HG02973 (cell line): ENCODE results near the gene NR4A3.

Experiments
- ATAC-seq: cut with Tn5 transposase; IDR thresholded peaks from one replicate; pipeline ENCODE4 v1.9.1; 2021; ENCODE audit warnings: moderate library complexity; ENCODE audit not compliant: unreplicated experiment

The NR4A3 gene

DNA sequence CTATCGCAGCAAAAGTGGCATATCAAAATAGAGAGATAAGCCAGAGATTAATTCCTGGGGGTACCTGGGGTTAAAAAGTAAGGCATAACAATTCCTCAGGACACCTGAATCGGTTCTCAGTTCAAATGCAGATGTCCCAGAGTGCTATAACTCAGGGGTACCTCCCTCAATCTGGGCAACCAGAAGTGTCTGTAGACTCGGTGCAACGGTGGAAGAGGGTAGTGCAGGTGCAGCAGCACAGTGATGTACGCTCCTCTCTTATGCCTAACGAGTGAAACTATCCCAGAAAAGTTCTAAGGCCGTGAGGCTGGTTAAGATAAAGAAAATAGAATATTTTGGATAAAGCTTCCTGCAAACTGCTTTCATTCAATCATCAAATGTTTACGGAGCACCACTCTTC is 7.9 kb upstream of the NR4A3 start:
- no peak for ATAC-seq

DNA sequence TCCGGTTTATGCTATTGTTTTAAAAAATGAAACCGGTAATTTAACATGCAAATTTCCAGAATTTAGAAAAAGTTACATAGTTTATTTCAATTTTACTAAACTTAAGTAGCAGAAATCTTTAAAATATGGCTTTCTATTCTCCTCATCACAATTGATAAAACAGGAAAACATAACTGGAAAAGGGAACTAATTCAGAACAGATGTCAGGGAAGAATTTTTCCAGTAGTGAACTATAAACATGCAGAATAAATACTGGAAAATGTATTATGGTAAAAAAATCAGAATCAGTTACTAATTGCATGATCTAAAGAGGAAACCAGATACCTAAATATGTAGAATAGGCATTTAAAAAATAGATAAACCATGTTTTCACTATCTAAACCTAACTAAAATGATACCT is 7.3 kb upstream of the NR4A3 start:
- no peak for ATAC-seq

DNA sequence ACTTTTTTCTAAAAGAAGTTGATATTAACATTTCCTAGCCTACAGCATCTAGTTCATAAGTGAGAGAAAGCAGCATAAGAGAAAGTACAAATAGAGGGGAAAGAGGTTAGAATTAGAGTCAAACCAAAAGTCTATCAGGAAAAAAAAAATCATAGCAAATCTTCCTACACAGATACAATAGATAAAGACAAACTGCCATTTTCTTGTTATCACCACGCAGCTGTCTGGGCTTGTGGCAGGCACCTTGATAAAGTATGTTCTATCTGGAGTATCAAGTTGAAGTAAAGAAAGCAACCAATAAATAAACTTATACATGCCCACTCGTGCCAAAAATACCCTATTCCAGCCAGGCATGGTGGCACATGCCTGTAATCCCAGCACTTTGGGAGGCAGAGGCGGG is 5.3 kb upstream of the NR4A3 start:
- ATAC-seq = no peak

DNA sequence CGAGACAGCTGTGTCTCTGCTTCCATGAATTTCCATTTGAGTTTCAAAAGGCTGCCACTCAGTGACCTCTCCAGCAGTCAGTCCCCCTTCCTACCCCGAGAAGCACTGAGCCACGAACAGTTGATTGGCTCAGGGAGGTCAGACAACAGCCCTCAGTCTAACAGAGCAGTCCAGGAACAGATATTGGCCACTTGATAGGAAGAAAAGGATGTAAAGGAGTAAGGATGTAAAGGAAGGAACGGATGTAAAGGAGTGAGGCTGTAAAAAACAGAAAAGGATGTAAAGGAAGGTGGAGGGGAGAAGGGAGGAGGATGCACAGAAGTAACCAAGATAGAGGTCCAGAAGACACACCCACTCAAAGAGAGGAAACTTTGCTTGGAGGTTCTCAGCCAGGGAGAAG is 3.2 kb upstream of the NR4A3 start:
- no peak for ATAC-seq

DNA sequence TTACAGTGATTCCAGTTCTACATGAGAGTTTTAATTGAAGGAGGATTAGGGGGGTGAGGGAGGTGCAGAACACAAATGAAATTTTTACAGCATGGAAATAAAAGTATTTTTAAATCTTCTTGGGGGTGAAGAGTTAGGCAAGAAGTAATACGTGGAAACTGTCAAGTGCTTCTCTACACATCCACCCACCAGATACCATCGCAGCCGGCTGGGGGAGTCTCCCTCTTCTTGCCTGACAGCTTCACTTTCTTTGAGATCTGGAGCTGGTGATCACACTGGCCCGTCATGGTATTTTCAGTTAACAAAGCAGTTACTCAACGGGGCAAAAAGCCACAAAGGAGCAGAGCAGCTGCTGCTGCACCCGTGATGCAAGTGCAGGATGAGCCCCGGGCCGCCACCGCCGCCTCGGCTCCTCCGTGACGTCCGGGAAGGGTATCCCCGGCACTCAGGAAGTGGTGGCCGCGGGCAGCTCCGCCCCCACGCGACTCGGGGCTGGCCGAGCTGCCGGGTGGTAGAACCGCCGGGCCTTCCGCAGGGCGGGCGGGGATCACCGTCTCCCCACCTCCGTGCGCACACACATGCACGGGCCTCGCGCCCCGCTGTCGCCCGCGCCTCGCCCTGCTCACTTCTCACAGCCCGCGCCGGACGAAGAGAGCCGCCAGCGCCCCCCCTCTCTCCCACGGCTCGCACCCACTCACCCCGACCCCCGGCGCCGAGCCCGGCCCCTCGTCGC is 2.4 kb upstream of the NR4A3 start:
- peak; percentile 39 for ATAC-seq

DNA sequence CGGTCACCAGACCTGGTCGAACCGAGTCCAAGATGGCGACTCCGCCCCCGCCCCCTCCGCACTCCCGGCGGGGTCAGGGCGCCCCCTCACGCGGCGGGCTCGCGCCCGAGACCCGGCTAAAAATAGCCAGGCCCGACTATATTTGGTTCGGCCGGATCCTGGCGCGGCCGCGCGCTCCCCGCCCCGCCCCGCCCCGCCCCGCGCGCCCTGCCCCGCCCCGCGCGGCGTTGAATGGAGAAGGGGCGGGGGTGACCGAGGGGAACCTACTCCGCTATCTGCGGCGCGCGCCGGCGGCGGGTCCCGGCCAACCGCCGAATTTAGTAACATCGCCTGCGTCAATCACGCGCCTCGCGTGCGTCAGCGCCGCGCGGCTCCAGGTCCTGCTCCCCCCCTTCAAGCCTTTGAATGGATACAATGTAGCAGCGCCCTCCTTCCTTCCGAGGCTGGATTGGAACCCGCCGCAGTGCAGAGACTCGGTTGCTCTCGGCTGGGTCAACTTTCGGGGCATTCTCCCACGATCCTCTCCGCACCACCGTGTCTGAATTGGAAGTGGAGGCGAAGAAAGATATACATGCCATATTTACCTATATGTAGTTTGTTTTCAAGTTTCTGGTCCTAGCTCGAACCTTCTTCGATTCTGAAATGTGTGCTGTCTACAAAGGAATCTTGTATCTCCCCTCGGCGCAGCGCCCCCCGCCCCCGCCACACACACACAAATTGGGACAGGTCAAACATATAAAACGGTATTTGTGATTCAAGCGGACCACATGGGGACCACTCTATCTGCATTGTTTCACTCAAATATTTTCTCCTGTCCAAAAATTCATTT is 1.6 kb upstream of the NR4A3 start:
- peak; percentile 38 for ATAC-seq

DNA sequence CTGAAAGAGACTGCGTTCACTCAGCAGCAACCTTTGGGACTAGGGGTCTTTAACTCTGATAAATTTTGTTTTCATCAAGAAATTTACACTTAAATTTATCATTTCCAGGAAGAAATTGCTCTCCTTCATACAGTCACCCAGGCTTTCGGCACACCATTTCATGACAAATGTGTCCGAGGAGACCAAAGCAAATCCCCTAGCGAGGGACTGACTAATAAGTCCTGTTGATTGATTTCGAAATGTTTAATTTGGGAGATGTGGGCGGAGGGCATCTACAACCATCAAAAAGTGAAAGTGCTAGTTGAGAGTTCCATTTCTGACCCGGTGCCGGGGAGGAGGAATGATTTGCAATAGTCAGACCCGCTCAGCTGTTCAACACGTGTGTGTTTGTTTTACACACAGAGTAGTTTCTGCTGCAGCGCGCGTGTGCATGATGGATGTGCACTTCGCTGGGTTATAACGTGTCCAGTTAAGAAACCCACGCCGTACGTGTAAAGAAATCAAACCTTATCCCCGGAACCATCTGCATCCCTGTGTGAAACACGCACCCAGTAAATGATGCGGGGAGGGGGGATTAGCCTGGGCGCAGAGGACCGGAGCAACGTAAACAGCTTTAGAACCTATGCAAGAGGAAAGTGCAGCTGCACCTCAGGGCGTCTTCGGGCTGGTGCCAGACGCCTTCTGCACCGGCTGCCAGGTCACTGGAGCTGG is 845 bp upstream of the NR4A3 start:
- no peak for ATAC-seq

DNA sequence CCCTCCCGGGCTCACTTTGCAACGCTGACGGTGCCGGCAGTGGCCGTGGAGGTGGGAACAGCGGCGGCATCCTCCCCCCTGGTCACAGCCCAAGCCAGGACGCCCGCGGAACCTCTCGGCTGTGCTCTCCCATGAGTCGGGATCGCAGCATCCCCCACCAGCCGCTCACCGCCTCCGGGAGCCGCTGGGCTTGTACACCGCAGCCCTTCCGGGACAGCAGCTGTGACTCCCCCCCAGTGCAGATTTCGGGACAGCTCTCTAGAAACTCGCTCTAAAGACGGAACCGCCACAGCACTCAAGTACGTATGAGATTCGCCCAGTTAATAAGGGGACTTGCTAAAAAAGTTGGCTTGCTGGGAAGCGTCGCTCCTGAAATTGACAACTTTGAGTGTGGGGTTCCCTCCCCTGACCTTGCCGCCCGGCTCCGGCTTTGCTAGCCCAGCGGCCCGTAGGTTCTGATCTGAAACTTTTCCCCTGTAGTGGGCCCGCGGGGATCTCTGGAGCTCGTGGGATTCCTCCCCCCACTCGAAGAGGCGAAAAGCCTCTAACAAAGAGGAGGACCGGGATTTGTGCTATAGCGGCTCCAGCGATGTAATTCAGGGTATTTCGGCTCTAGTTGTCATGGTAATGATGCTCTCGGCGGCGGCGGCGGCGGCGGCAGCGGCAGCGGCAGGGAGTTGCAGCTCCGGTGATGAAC is 572 bp downstream of the NR4A3 start:
- no peak for ATAC-seq

DNA sequence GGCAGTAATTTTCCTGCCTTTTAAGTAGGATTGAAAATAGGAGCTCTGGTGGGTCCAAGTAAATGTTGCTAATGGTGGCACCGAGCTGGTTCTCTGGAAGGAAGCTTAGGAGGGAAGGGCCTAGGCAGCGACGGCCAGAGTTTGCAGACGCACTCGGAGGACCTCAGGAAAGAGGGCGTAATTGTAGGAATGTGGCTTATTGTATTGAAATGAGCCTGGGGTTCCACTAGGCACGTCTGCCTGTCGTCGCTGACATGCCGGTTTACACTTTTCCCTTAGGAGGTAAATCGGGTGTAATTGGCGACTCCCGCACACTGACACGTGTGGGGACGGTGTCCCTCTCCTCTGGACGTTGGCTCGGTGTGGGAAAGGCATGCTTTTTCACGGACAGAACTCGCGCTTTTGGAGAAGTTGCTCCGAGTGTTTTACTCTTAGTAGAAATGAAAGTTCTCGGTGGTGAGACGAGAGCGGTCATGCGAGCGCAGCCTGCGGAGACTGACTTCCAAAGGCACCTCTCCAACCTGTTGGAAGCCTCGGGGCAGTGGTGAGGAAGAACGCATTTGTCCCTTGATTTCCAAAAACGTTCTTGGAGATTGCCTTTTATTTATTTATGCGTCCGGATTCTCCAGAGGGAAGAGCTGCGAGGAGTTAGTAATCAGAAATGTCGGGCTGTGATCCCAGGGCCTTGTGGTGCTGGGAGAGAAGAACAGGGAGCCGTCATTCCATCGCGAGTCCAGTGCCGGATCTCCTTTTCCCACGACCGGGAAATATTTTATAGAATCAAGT is 1.3 kb downstream of the NR4A3 start:
- no peak for ATAC-seq

DNA sequence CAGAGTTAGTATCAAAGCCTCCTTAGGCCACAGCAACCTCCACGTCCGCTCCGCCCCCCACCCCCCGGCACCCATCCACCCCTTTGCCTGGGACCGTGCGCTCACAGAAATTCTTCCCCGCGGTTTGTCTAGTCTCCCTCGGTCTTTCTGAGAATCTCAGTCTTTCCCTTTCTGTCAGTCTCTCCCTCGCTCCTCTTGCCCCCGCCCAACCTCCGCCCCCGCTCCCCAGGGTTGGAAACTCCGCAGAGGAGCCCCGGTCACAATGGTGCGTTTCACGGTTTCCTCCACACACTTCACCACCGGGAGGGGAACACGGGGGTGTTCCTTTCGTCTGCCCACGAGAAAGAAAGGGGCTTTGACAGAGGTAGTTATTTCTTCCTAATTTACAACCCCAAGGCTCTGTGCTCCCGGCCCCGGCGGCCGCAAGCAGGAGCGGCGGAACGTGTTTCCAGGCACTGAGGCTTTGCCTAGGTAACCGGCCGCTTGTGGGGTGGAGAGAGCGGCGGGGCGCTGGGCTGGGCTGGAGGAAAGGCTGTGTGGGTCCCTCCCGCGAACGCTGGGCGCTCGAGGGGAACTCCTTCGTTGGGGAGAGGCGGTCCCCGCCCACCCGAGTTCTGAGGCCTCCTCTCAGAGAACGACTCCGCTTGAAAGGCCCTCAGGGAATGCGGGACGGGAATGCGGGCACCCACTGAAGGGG is 2.1 kb downstream of the NR4A3 start:
- ATAC-seq = no peak

DNA sequence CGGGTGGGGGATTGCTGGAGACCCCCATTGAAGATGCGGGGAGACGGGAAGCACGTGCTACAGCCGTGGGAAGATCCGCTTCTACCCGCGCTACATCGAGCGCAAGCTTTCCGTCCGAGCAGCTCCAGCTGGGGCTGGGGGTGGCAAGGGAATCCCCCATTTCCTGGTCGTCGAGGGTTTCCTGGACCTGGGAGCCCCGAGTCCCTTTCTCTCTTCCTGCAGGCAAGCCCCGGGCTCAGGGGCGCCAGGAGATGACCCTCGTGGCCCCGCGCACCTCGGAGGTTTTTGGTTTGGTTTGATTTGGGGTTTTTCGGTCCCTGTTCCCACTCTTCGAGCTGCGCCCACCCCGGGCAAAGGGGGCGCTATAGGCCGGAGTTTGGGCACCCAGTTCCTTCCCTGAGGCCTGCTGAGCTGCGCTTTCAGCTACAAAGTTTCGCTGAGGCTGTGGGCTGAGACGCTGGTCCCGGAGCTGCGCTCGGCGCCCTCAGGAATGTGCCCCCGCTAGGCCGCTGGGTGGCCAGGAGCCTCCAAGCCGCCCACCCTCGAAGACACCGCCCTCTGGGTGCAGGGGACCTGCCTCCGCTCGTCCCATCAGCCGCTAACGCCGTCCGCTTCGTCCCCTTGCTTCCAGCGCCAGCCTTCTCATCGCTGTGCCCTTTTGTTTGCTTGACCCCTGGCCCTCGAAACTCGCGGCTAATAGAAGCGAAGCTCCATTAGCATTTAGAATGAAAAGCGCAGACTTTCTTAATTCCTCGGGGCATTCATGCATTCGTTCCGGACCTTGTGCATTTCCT is 2.9 kb downstream of the NR4A3 start:
- no peak for ATAC-seq

DNA sequence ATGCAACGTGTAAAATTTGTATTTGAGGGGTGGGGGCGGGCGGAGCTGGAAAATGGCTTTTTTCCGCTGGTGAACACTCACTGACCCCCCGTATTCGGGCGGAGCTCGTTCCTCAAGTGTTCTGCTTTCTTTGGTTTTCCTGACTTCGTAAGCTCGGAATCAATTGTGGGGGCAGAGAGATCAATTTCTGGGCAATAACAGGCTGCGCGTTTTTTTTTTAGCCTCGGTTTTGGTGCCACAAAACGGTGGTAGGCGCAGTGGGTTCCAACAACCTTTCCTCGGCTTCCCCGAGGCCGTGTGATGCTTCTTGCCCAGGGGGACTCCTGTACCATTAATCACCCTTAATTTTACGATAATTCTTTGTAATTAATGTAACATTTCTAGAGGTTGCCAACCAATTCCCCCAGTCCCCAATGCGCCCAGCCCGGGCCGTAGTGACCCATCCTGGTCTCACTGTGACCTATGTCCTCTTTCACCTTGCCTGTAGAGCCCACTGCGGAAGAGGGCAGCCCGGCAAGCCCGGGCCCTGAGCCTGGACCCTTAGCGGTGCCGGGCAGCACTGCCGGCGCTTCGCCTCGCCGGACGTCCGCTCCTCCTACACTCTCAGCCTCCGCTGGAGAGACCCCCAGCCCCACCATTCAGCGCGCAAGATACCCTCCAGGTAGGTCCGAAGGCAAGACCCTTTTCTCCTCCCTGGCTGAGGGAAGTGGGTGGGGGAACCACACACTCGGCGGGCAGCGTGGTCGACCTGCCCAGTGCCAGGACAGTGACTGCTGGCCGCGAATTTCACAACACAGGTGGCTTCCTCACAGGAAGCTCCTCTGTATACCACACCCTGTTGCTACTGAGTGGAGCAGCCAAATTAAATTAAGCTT is 3.7 kb downstream of the NR4A3 start:
- no peak for ATAC-seq

DNA sequence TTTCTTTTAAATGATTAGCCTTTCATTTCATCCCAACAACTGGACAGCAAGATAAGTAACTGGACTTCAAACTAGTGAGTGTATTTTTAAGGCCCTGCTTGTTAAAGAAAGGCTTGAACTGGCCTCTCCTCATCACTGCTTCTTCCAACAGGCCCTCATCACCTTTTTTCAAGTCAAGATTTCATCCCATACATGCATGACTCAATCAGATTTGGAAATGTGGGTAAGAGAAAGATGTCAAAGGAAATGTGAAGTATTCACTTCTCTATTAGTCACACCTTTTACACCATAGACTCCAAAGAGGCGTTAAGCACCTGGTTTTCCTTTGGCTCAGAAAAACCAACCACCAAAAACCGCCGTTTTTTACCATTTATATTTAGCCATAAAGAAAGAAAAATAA is 4.9 kb downstream of the NR4A3 start:
- no peak for ATAC-seq

DNA sequence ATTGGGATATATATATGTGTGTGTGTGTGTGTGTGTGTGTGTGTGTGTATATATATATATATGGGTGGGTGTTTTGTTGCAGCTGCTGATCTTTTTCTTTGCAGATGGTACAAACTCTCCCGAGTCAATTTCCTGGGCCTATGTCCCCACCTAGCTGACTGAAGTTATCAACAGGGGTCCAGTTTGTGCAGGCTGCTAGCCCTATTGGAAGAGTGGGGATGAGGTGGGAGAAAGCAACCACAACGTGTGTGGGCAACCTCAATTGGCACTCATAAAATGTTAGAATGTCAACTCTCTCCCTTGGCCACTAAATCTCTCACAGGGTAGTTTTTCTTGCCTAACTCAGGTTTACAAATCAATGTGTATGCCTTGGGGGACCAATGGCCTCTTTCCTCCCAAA is 5.6 kb downstream of the NR4A3 start:
- no peak for ATAC-seq

DNA sequence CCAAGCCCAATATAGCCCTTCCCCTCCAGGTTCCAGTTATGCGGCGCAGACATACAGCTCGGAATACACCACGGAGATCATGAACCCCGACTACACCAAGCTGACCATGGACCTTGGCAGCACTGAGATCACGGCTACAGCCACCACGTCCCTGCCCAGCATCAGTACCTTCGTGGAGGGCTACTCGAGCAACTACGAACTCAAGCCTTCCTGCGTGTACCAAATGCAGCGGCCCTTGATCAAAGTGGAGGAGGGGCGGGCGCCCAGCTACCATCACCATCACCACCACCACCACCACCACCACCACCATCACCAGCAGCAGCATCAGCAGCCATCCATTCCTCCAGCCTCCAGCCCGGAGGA is 6.3 kb downstream of the NR4A3 start:
- ATAC-seq = no peak

DNA sequence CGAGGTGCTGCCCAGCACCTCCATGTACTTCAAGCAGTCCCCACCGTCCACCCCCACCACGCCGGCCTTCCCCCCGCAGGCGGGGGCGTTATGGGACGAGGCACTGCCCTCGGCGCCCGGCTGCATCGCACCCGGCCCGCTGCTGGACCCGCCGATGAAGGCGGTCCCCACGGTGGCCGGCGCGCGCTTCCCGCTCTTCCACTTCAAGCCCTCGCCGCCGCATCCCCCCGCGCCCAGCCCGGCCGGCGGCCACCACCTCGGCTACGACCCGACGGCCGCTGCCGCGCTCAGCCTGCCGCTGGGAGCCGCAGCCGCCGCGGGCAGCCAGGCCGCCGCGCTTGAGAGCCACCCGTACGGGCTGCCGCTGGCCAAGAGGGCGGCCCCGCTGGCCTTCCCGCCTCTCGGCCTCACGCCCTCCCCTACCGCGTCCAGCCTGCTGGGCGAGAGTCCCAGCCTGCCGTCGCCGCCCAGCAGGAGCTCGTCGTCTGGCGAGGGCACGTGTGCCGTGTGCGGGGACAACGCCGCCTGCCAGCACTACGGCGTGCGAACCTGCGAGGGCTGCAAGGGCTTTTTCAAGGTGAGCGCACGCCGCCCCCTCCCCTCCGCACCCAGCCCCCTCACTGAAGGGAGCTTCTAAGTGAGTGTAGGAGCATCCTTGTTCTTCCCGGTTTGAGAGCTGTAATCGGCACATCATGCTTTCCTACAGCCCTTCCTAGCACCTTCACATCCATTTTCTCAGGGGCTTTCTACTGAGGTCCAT is 6.9 kb downstream of the NR4A3 start:
- ATAC-seq = no peak

DNA sequence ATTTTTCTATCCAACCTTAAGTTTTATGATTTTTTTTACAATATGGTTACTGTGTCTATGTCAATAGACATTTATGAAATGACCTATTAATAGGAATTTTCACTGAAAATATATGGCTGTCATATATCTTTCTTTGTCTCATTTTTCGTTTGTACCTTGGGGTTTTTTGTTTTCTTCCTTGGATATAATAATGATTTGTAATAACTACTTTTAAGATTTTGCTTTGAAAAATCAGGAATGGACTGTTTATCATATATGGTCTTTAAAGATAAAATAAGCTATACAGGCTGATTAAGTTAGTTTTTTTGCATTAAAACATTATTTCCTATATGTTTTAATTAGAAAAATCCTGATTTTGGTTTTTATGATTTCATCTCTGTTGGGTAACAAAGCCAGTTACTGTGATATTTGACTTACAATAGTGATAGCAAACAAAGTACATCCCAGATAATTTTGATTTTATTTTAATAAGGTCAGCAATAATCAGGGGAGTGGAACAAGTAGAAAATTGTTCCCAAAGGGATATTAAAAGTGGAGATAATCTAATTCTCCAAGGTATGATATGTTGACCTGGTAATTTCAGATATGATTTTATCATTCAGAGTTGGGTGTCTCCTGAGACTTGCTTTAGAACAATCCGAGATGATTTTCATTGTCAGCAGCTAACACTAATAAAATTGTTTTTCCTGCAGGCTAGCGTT is 10.3 kb downstream of the NR4A3 start:
- ATAC-seq = no peak
